ENCODE data around the gene ANAPC10.

DNA sequence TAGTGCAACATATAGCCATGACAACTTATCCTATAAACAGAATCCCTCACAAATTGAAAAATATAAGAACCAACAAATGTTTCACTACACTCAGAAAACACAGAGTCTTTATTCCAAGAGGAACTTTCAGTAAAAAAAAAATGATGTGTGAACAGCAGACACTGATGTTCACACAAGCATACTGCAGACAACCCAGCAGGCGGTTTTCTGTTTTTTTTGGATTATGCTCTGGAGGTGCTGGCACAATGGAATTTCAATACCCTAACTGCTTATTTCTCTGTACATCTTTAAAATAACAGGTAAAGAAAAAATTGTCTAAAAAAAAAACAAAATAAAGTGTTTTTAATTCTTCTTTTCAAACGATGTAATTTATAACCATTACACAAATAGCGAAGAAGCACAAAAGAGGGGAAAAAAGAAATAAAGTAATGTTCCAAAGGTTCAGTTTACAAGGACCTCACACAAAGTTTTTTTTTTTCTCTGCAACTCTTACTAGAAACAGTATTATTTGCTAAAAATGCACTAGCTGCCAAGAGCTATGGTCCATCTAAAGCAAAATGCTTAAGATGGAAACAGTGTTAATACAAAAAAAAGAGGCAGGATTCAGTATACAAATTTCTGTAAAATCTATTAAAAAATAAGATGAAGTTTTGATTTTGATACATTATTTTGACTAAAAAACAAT lies 55.3 kb downstream of the ANAPC10 start:
- no peak for TF ChIP-seq EZH2 (IDR thresholded peaks at IDR 0.05; ENCODE audit: low read length, missing control alignments)
- TF ChIP-seq, protein P1, sequence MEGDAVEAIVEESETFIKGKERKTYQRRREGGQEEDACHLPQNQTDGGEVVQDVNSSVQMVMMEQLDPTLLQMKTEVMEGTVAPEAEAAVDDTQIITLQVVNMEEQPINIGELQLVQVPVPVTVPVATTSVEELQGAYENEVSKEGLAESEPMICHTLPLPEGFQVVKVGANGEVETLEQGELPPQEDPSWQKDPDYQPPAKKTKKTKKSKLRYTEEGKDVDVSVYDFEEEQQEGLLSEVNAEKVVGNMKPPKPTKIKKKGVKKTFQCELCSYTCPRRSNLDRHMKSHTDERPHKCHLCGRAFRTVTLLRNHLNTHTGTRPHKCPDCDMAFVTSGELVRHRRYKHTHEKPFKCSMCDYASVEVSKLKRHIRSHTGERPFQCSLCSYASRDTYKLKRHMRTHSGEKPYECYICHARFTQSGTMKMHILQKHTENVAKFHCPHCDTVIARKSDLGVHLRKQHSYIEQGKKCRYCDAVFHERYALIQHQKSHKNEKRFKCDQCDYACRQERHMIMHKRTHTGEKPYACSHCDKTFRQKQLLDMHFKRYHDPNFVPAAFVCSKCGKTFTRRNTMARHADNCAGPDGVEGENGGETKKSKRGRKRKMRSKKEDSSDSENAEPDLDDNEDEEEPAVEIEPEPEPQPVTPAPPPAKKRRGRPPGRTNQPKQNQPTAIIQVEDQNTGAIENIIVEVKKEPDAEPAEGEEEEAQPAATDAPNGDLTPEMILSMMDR (conservative IDR thresholded peaks at IDR 0.05 in 1 of 2, IDR thresholded peaks at IDR 0.05 in 1 of 2; ENCODE audit: low read depth in 1 of 2, low read length in 2 of 2) = no peak
